RWPE1 (cell line): Measurements from ENCODE around the gene ALDH1L1.

Experiments
- CTCF ChIA-PET: fragments of 350-600 bp; sonication (Branson Sonifier 250); formaldehyde crosslinking; extraction: SDS; loops from one replicate; lab custom pipeline; 2021; lab: Yijun Ruan, JAX
- POLR2A ChIA-PET: fragments of 400-600 bp; formaldehyde crosslinking; extraction: SDS; loops from one replicate; lab custom pipeline; 2020; ENCODE audit warnings: antibody characterized with exemption; ENCODE audit not compliant: low non-redundant PET; lab: Yijun Ruan, JAX
- DNase-seq: peaks from one replicate; pipeline ENCODE4 v3.0.0; 2012; ENCODE audit warnings: low spot score
- H3K27ac ChIP-seq: fragments of 450-650 bp; 2 replicates; pipeline ENCODE4 v1.5.1; 2017
- CTCF ChIP-seq: fragments of 450-650 bp; conservative IDR thresholded peaks from 2 replicates; pipeline ENCODE4 v1.5.1; 2017; ENCODE audit warnings: low read depth, mild to moderate bottlenecking

The ALDH1L1 gene

GRCh38 chr3:126186271-126186670 is 5.9 kb upstream of the ALDH1L1 start:
- no peak overlapping the region for H3K27ac ChIP-seq
- ChIA-PET CTCF (no interaction called here), POLR2A (no interaction called here)
- no peak for TF ChIP-seq CTCF
- no peak for DNase-seq

GRCh38 chr3:126184465-126185000 is 4.1 kb upstream of the ALDH1L1 start:
- POLR2A ChIA-PET, result no interaction called here
- no peak overlapping the region for H3K27ac ChIP-seq
- no peak for DNase-seq
- CTCF ChIA-PET, result no interaction called here
- TF ChIP-seq CTCF, result no peak

- no peak for DNase-seq
- ChIA-PET CTCF (no interaction called here), POLR2A (no interaction called here)
- peak overlapping the region; percentile 78 for H3K27ac ChIP-seq
- TF ChIP-seq CTCF, result no peak
Measured at GRCh38 chr3:126181398-126181725, 976 bp upstream of the ALDH1L1 start.

- DNase-seq, result no peak
- ChIA-PET CTCF (interaction anchor here (0.6 kb wide), 1 partner anchor 84 kb away, joined by 3 read pairs; no protein-coding TSS in a partner anchor), POLR2A (no interaction called here)
- peak overlapping the region; percentile 78 for H3K27ac ChIP-seq
- no peak for TF ChIP-seq CTCF
Measured at GRCh38 chr3:126179825-126180476, 435 bp downstream of the ALDH1L1 start.

- no peak for TF ChIP-seq CTCF
- no peak for DNase-seq
- H3K27ac ChIP-seq, result no peak overlapping the region
- ChIA-PET POLR2A (no interaction called here), CTCF (no interaction called here)
Measured at GRCh38 chr3:126170073-126170777, 10.2 kb downstream of the ALDH1L1 start.

GRCh38 chr3:126167566-126167965 is 12.8 kb downstream of the ALDH1L1 start:
- ChIA-PET POLR2A (no interaction called here), CTCF (no interaction called here)
- no peak for DNase-seq
- no peak overlapping the region for H3K27ac ChIP-seq
- no peak for TF ChIP-seq CTCF
